ENCODE results near the gene MYH11.

Gene MYH11

GRCh38 chr16:15775663-15776304, 81.0 kb downstream of the MYH11 start:
- Histone ChIP-seq H3K27me3 (ENCODE audit: control insufficient read depth, insufficient read depth, low read length) (peaks cover 11% of the 10 kb centered on the region), H3K4me1 (ENCODE audit: control insufficient read depth, insufficient read depth, low read length) (no peaks in the 10 kb centered on the region), H3K4me3 (ENCODE audit: low read depth, low read length) (no peak overlapping the region), H3K9ac (ENCODE audit: low read length) (no peak overlapping the region), H3K9me3 (ENCODE audit: control insufficient read depth, insufficient read depth, low read depth, low read length) (no peaks in the 10 kb centered on the region), H3K36me3 (ENCODE audit: control insufficient read depth, insufficient read depth, low read length) (no peaks in the 10 kb centered on the region), H3K27ac (ENCODE audit: low read depth, low read length) (no peak overlapping the region)

GRCh38 chr16:15775209-15775608, 81.6 kb downstream of the MYH11 start:
- Histone ChIP-seq H3K36me3 (ENCODE audit: control insufficient read depth, insufficient read depth, low read length) (no peaks in the 10 kb centered on the region), H3K9me3 (ENCODE audit: control insufficient read depth, insufficient read depth, low read depth, low read length) (no peaks in the 10 kb centered on the region), H3K9ac (ENCODE audit: low read length) (no peak overlapping the region), H3K4me3 (ENCODE audit: low read depth, low read length) (no peak overlapping the region), H3K4me1 (ENCODE audit: control insufficient read depth, insufficient read depth, low read length) (no peaks in the 10 kb centered on the region), H3K27me3 (ENCODE audit: control insufficient read depth, insufficient read depth, low read length) (peaks cover 11% of the 10 kb centered on the region), H3K27ac (ENCODE audit: low read depth, low read length) (no peak overlapping the region)

DNA sequence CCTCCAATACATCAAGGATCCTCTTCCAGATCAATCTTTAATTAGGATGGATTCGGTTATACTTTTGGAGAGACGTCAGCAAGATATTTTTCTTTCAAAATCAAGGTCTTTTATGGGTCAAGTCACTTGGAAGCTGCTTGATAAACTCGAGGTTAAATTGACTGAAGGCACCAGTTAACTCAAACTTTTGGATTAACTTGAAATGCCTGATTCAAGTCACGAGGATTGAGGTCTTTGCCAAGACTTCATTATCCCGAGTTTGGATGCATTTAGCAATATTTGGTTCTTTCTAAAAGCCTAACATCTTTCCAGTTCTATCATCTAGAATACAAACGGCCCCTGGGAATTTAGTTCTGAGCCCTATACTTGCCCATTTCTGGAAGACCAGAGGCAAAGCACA, 82.9 kb downstream of the MYH11 start:
- H3K9me3 ChIP-seq (ENCODE audit: control insufficient read depth, insufficient read depth, low read depth, low read length) = no peaks in the 10 kb centered on the region
- H3K4me1 ChIP-seq (ENCODE audit: control insufficient read depth, insufficient read depth, low read length) = no peaks in the 10 kb centered on the region
- no peak overlapping the region for H3K9ac ChIP-seq (ENCODE audit: low read length)
- H3K4me3 ChIP-seq (ENCODE audit: low read depth, low read length) = no peak overlapping the region
- no peaks in the 10 kb centered on the region for H3K36me3 ChIP-seq (ENCODE audit: control insufficient read depth, insufficient read depth, low read length)
- H3K27ac ChIP-seq (ENCODE audit: low read depth, low read length) = no peak overlapping the region
- H3K27me3 ChIP-seq (ENCODE audit: control insufficient read depth, insufficient read depth, low read length) = peaks cover 11% of the 10 kb centered on the region

DNA sequence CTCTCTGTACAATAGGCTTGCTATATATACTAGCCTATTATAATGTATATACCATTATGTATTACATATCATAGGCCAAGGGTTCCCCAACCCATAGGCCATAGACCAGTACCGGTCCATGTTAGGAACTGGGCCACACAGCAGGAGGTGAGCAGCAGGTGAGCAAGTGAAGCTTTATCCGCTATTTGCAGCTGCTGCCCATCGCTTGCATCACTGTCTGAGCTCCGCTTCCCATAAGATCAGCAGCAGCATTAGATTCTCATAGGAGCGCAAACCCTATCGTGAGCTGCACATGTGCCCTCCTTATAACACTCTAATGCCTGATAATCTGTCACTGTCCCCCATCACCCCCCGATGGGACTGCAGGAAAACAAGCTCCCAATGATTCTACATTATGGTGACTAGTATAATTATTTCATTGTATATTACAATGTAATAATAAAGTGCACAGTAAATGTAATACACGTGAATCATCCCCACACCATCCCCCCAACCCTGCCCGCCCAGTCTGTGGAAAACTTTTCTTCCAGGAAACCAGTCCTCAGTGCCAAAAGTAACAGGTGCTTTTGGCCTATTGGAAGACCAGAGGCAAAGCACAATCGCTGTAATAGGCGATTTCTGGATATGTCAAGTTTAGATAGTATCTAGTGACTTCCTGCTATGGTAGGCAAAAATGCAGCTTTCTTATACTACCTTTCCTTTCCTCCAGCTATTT, 84.1 kb downstream of the MYH11 start:
- no peaks in the 10 kb centered on the region for H3K4me1 ChIP-seq (ENCODE audit: control insufficient read depth, insufficient read depth, low read length)
- no peak overlapping the region for H3K27ac ChIP-seq (ENCODE audit: low read depth, low read length)
- H3K36me3 ChIP-seq (ENCODE audit: control insufficient read depth, insufficient read depth, low read length) = no peaks in the 10 kb centered on the region
- no peak overlapping the region for H3K4me3 ChIP-seq (ENCODE audit: low read depth, low read length)
- no peak overlapping the region for H3K9ac ChIP-seq (ENCODE audit: low read length)
- no peaks in the 10 kb centered on the region for H3K9me3 ChIP-seq (ENCODE audit: control insufficient read depth, insufficient read depth, low read depth, low read length)
- peaks cover 4% of the 10 kb centered on the region; the same call in 1 of the 2 replicates for H3K27me3 ChIP-seq (ENCODE audit: control insufficient read depth, insufficient read depth, low read length)

GRCh38 chr16:15771694-15772093, 85.1 kb downstream of the MYH11 start:
- H3K4me3 ChIP-seq (ENCODE audit: low read depth, low read length) = no peak overlapping the region
- H3K9me3 ChIP-seq (ENCODE audit: control insufficient read depth, insufficient read depth, low read depth, low read length) = no peaks in the 10 kb centered on the region
- H3K36me3 ChIP-seq (ENCODE audit: control insufficient read depth, insufficient read depth, low read length) = no peaks in the 10 kb centered on the region
- H3K4me1 ChIP-seq (ENCODE audit: control insufficient read depth, insufficient read depth, low read length) = no peaks in the 10 kb centered on the region
- no peak overlapping the region for H3K27ac ChIP-seq (ENCODE audit: low read depth, low read length)
- no peak overlapping the region for H3K9ac ChIP-seq (ENCODE audit: low read length)
- H3K27me3 ChIP-seq (ENCODE audit: control insufficient read depth, insufficient read depth, low read length) = peaks cover 4% of the 10 kb centered on the region; the same call in 1 of the 2 replicates

DNA sequence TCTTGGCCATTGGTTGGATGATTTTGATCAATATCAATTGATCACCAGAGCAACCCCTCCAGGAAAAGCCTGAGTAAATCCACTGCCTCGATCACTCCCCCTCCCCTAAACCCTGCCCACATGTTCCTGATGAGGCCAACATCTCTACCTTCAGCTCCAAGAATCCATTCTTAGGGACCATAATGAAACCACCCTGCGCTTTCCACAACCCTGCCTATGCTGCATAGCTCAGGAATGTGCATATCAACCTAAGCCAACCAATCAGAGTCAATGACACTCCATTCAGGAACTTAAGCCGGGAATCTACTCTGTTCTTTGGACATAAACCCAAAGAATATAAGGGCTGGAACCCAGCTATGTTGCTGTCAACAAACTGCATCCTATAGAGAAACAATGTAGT, 86.3 kb downstream of the MYH11 start:
- H3K4me3 ChIP-seq (ENCODE audit: low read depth, low read length) = no peak overlapping the region
- H3K4me1 ChIP-seq (ENCODE audit: control insufficient read depth, insufficient read depth, low read length) = no peaks in the 10 kb centered on the region
- H3K36me3 ChIP-seq (ENCODE audit: control insufficient read depth, insufficient read depth, low read length) = no peaks in the 10 kb centered on the region
- H3K27ac ChIP-seq (ENCODE audit: low read depth, low read length) = no peak overlapping the region
- no peaks in the 10 kb centered on the region for H3K27me3 ChIP-seq (ENCODE audit: control insufficient read depth, insufficient read depth, low read length)
- no peak overlapping the region for H3K9ac ChIP-seq (ENCODE audit: low read length)
- no peaks in the 10 kb centered on the region for H3K9me3 ChIP-seq (ENCODE audit: control insufficient read depth, insufficient read depth, low read depth, low read length)

- H3K9ac ChIP-seq (ENCODE audit: low read length) = no peak overlapping the region
- H3K27me3 ChIP-seq (ENCODE audit: control insufficient read depth, insufficient read depth, low read length) = no peaks in the 10 kb centered on the region
- no peaks in the 10 kb centered on the region for H3K9me3 ChIP-seq (ENCODE audit: control insufficient read depth, insufficient read depth, low read depth, low read length)
- no peaks in the 10 kb centered on the region for H3K36me3 ChIP-seq (ENCODE audit: control insufficient read depth, insufficient read depth, low read length)
- no peak overlapping the region for H3K4me3 ChIP-seq (ENCODE audit: low read depth, low read length)
- H3K27ac ChIP-seq (ENCODE audit: low read depth, low read length) = no peak overlapping the region
- no peaks in the 10 kb centered on the region for H3K4me1 ChIP-seq (ENCODE audit: control insufficient read depth, insufficient read depth, low read length)
Observed at GRCh38 chr16:15770107-15770506, 86.7 kb downstream of the MYH11 start.

DNA sequence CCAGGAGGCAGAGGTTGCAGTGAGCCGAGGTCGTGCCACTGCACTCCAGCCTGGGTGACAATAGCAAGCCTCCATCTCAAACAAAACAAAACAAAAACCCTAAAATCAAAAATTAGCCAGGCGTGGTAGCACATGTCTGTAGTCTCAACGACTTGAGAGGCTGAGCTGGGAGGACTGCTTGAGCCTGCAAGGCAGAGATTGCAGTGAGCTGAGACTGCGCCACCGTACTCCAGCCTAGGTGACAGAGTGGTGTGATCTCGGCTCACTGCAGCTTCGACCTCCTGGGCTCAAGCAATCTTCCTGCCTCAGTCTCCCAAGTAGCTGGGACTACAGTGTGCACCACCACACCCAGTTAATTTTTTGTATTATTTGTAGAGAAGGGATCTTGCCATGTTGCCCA, 87.6 kb downstream of the MYH11 start:
- H3K9ac ChIP-seq (ENCODE audit: low read length) = no peak overlapping the region

DNA sequence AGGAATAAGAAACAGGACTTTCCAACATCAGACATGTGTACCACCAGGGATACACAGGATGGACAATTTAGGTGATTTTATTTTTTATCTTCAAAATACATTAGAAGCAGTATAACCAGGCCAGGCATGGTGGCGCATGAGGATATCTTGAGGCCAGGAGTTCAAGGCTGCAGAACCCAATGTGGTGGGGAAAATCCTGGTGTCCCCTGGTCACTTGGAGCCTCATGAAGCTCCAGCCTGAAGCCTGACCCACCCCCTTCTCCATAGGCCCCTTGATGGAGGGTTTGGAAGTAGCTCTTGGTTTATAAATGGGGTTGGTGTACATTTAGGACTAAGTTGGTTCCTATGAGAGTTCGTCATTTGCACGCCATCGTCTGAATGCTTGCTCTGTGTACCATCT, 88.6 kb downstream of the MYH11 start:
- Histone ChIP-seq H3K4me1 (ENCODE audit: control insufficient read depth, insufficient read depth, low read length) (no peaks in the 10 kb centered on the region), H3K4me3 (ENCODE audit: low read depth, low read length) (no peak overlapping the region), H3K9ac (ENCODE audit: low read length) (no peak overlapping the region), H3K27ac (ENCODE audit: low read depth, low read length) (no peak overlapping the region), H3K27me3 (ENCODE audit: control insufficient read depth, insufficient read depth, low read length) (no peaks in the 10 kb centered on the region), H3K9me3 (ENCODE audit: control insufficient read depth, insufficient read depth, low read depth, low read length) (no peaks in the 10 kb centered on the region), H3K36me3 (ENCODE audit: control insufficient read depth, insufficient read depth, low read length) (no peaks in the 10 kb centered on the region)

More for the DNA sequence above, 87.6 kb downstream of the MYH11 start:
- Histone ChIP-seq H3K36me3 (ENCODE audit: control insufficient read depth, insufficient read depth, low read length) (no peaks in the 10 kb centered on the region), H3K9me3 (ENCODE audit: control insufficient read depth, insufficient read depth, low read depth, low read length) (no peaks in the 10 kb centered on the region), H3K4me1 (ENCODE audit: control insufficient read depth, insufficient read depth, low read length) (no peaks in the 10 kb centered on the region), H3K4me3 (ENCODE audit: low read depth, low read length) (no peak overlapping the region), H3K27me3 (ENCODE audit: control insufficient read depth, insufficient read depth, low read length) (no peaks in the 10 kb centered on the region), H3K27ac (ENCODE audit: low read depth, low read length) (no peak overlapping the region)

GRCh38 chr16:15766918-15767317, 89.9 kb downstream of the MYH11 start:
- no peak overlapping the region for H3K9ac ChIP-seq (ENCODE audit: low read length)
- H3K27ac ChIP-seq (ENCODE audit: low read depth, low read length) = no peak overlapping the region
- no peaks in the 10 kb centered on the region for H3K36me3 ChIP-seq (ENCODE audit: control insufficient read depth, insufficient read depth, low read length)
- H3K4me3 ChIP-seq (ENCODE audit: low read depth, low read length) = no peak overlapping the region
- H3K27me3 ChIP-seq (ENCODE audit: control insufficient read depth, insufficient read depth, low read length) = no peaks in the 10 kb centered on the region
- no peaks in the 10 kb centered on the region for H3K4me1 ChIP-seq (ENCODE audit: control insufficient read depth, insufficient read depth, low read length)
- no peaks in the 10 kb centered on the region for H3K9me3 ChIP-seq (ENCODE audit: control insufficient read depth, insufficient read depth, low read depth, low read length)

DNA sequence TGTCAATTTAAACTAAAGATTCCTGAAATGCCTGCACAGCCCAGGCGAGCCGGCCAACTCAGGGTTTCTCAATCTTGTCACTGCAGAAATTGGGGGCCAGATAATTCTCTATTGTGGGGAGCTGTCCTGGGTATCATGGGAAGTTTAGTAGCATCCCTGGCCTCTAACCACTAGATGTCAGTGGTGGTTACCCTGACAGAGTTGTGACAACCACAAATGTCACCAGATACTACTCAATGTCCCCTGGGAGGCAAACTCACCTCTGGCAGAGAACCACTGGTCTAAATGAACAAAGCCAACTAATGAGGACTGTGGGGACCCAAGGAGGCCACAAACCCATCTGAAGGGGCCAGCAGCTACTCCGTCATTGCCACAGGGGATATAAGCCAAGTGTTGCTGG, 90.9 kb downstream of the MYH11 start:
- Histone ChIP-seq H3K4me3 (ENCODE audit: low read depth, low read length) (no peak overlapping the region), H3K27ac (ENCODE audit: low read depth, low read length) (no peak overlapping the region), H3K27me3 (ENCODE audit: control insufficient read depth, insufficient read depth, low read length) (no peaks in the 10 kb centered on the region), H3K4me1 (ENCODE audit: control insufficient read depth, insufficient read depth, low read length) (no peaks in the 10 kb centered on the region), H3K36me3 (ENCODE audit: control insufficient read depth, insufficient read depth, low read length) (no peaks in the 10 kb centered on the region), H3K9ac (ENCODE audit: low read length) (no peak overlapping the region), H3K9me3 (ENCODE audit: control insufficient read depth, insufficient read depth, low read depth, low read length) (no peaks in the 10 kb centered on the region)
